NCI-H187 (cell line): ENCODE measurements around the gene FRK.
"Not testable (repeated sequence)": the region's sequence is repeated elsewhere in the genome, so short reads cannot be mapped to it uniquely, and the experiment has no call there.

ENCODE experiments used
- DNase-seq, 2 experiments: peaks; one replicate each; lab custom pipeline; 2025; lab: John Stamatoyannopoulos, UW

Gene FRK

GRCh38 chr6:116008470-116009243, 52.0 kb downstream of the FRK start:
- no peak for DNase-seq

- DNase-seq = no peak
These were observed 55.6 kb downstream of the FRK start for GRCh38 chr6:116004841-116005815.

GRCh38 chr6:116003668-116004067, 57.0 kb downstream of the FRK start:
- DNase-seq = no peak

- DNase-seq = no peak
These were observed 57.9 kb downstream of the FRK start for GRCh38 chr6:116002756-116003155.

- no peak for DNase-seq
These were observed 61.5 kb downstream of the FRK start for GRCh38 chr6:115999235-115999634.

GRCh38 chr6:115997990-115998585, 62.6 kb downstream of the FRK start:
- DNase-seq = no peak

- DNase-seq = no peak
These were observed 74.7 kb downstream of the FRK start for GRCh38 chr6:115986026-115986425.

GRCh38 chr6:115984809-115985208, 75.9 kb downstream of the FRK start:
- DNase-seq = no peak

GRCh38 chr6:115983998-115984397, 76.7 kb downstream of the FRK start:
- no peak for DNase-seq

- DNase-seq = no peak
These were observed 78.2 kb downstream of the FRK start for GRCh38 chr6:115982453-115982852.

GRCh38 chr6:115977220-115977619, 83.5 kb downstream of the FRK start:
- no peak for DNase-seq

GRCh38 chr6:115976321-115976870, 84.3 kb downstream of the FRK start:
- no peak for DNase-seq

- DNase-seq = no peak
These were observed 88.0 kb downstream of the FRK start for GRCh38 chr6:115972679-115973078.

- no peak for DNase-seq
These were observed 88.9 kb downstream of the FRK start for GRCh38 chr6:115971785-115972184.

- DNase-seq = no peak
These were observed 90.8 kb downstream of the FRK start for GRCh38 chr6:115969930-115970273.

GRCh38 chr6:115969207-115969929, 91.3 kb downstream of the FRK start:
- DNase-seq = no peak

- not testable (repeated sequence) for DNase-seq
These were observed 100.4 kb downstream of the FRK start for GRCh38 chr6:115960286-115960685.

GRCh38 chr6:115958958-115959357, 101.7 kb downstream of the FRK start:
- no peak for DNase-seq

- no peak for DNase-seq
These were observed 106.0 kb downstream of the FRK start for GRCh38 chr6:115954740-115955139.

GRCh38 chr6:115948751-115949150, 111.9 kb downstream of the FRK start:
- DNase-seq = no peak

- DNase-seq = no peak
These were observed 112.6 kb downstream of the FRK start for GRCh38 chr6:115947966-115948541.
